Natural killer cell treated with Interleukin-12 subunit alpha and Interleukin-12 subunit beta and Interleukin-15 and Interleukin-18, amount 100 ng/mL, for 72 hours (primary cell): ENCODE measurements around the gene GRM7. TPM values are rescaled to one million over a fixed set of nuclear protein-coding genes. Genes with fewer than 3 reads are reported as not detected.

Experiments
- ATAC-seq, 2 donors: fragments of 150-1000 bp; cut with Tn5 transposase in 1 of 2; sonication (Bioruptor Pico), chemical (Tn5 transposase) in 1 of 2; 2 replicates each; pipeline ENCODE4 v1.10.0; 2021
- DNase-seq: peaks from one replicate; pipeline ENCODE4 v3.0.0; 2022; ENCODE audit warnings: low spot score
- H3K27ac Mint-ChIP-seq, 2 donors: 1 replicate in 1 of 2; 2 replicates in 1 of 2; pipeline ENCODE4 v1.8.0; 2022; ENCODE audit warnings: mixed read lengths in 2 of 2, mild to moderate bottlenecking in 1 of 2, moderate library complexity in 1 of 2
- H3K27me3 Mint-ChIP-seq, 2 donors: 1 replicate in 1 of 2; 2 replicates in 1 of 2; pipeline ENCODE4 v1.8.0; 2022; ENCODE audit warnings: mixed read lengths in 2 of 2
- H3K36me3 Mint-ChIP-seq: one replicate; pipeline ENCODE4 v1.8.0; 2022; ENCODE audit warnings: mixed read lengths
- H3K4me1 Mint-ChIP-seq, 2 donors: 1 replicate in 1 of 2; 2 replicates in 1 of 2; pipeline ENCODE4 v1.8.0; 2022; ENCODE audit warnings: low read depth in 2 of 2, mixed read lengths in 2 of 2, mild to moderate bottlenecking in 1 of 2
- H3K4me3 Mint-ChIP-seq: one replicate; pipeline ENCODE4 v1.8.0; 2022; ENCODE audit warnings: mixed read lengths
- H3K9me3 Mint-ChIP-seq: 2 replicates; pipeline ENCODE4 v1.8.0; 2022; ENCODE audit warnings: mixed read lengths
- total RNA-seq, 2 donors: library from RNA; stranded (reverse); gene quantifications; one replicate each; pipeline ENCODE4 v1.2.3, GENCODE V29; 2022

The GRM7 gene
- total RNA-seq, 2 donors from 2014 or later, result not detected

- Mint-ChIP-seq H3K9me3 (no peaks in the 10 kb centered on the region), H3K4me1 (no peaks in the 10 kb centered on the region), H3K4me3 (no peak overlapping the region), H3K27ac (no peak overlapping the region), H3K36me3 (no peaks in the 10 kb centered on the region), H3K27me3 (no peaks in the 10 kb centered on the region)
- DNase-seq (no peak), ATAC-seq (no peak)
Measured at GRCh38 chr3:7620401-7620800, 759.5 kb downstream of the GRM7 start.

DNA sequence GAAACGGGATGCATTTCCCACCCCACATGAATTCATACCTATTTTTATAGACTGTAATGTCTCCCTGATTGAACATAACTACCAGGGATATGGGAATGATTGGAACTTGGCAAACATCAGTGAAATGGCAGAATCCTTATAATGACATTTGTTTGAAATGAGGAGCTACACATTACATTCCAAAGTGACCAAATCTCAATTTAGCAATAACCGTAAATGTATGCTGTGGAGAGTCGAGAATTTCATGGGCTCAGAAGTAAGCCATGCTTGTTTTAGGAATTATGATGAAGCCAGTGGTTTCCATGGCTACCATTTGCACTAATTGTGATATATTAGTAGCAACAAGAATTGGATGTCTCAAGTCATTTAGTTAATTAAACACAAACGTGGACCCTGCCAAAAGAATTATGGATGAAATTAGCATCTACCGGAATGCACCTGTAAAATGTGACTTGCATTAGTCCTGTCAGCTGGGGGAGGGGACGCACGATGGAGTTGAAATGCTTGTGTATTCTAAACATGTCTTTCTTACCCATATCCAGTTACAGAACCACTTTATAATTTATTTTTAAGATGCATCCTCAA, 760.2 kb downstream of the GRM7 start:
- H3K36me3 Mint-ChIP-seq, result no peaks in the 10 kb centered on the region
- no peak overlapping the region for H3K4me3 Mint-ChIP-seq
- H3K27me3 Mint-ChIP-seq, result no peaks in the 10 kb centered on the region
- no peaks in the 10 kb centered on the region for H3K4me1 Mint-ChIP-seq
- no peaks in the 10 kb centered on the region for H3K9me3 Mint-ChIP-seq
- no peak overlapping the region for H3K27ac Mint-ChIP-seq
- DNase-seq (no peak), ATAC-seq (no peak)

DNA sequence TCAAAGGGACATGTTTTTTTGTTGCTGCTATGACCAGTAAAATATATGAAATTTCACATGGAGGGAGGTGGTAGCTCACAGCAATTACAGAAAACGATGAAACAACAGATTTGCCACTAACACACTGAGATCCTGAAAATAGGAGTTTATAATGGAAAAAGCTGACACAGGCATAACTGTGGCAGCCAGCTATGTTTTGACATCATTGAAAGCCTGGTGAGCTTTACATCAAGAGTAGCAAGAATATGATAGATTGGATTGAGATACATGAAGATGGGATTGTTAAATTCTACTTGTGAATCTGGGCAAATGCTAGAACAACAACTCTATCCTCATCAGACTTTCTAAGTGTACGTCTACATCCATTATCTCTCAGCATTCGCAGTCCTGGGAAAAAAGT, 760.7 kb downstream of the GRM7 start:
- H3K27ac Mint-ChIP-seq, result no peak overlapping the region
- no peaks in the 10 kb centered on the region for H3K9me3 Mint-ChIP-seq
- ATAC-seq (no peak), DNase-seq (no peak)
- no peak overlapping the region for H3K4me3 Mint-ChIP-seq
- H3K27me3 Mint-ChIP-seq, result no peaks in the 10 kb centered on the region
- no peaks in the 10 kb centered on the region for H3K4me1 Mint-ChIP-seq
- H3K36me3 Mint-ChIP-seq, result no peaks in the 10 kb centered on the region

- DNase-seq, result no peak
- Mint-ChIP-seq H3K4me3 (no peak overlapping the region), H3K9me3 (no peaks in the 10 kb centered on the region), H3K4me1 (no peaks in the 10 kb centered on the region), H3K27me3 (no peaks in the 10 kb centered on the region), H3K27ac (no peak overlapping the region), H3K36me3 (no peaks in the 10 kb centered on the region)
- ATAC-seq, result no peak
Measured at GRCh38 chr3:7625021-7625420, 764.1 kb downstream of the GRM7 start.

DNA sequence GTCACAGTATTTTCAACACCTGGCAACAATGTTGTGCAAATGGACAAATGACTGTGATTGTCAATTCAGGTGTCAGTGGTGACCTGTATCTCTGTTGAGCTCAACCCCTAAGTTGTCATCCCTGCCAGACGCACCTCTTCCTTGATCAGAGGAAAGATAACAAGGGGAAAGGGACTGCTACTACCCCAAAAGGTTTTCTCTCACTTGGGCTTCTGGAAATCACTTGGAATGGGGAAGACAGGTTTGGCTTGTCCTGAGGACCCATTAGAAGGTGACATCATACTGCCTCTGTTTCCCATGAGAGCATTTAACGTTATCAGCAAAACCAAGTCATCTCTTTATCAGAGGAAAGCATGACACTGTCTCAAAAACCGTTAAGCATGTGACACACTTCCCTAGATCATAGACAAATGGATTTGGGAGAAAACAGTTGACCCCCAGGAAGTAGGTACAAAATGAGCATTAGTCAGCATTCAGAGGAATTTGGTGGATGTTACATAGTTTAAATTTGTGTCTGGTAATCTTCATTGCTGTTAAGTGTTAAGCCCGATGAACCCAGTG, 769.5 kb downstream of the GRM7 start:
- H3K27ac Mint-ChIP-seq, result no peak overlapping the region
- DNase-seq, result no peak

GRCh38 chr3:7630925-7631324, 770.0 kb downstream of the GRM7 start:
- H3K4me3 Mint-ChIP-seq, result no peak overlapping the region
- no peak overlapping the region for H3K27ac Mint-ChIP-seq
- H3K36me3 Mint-ChIP-seq, result no peaks in the 10 kb centered on the region
- H3K9me3 Mint-ChIP-seq, result no peaks in the 10 kb centered on the region
- DNase-seq (no peak), ATAC-seq (no peak)
- H3K4me1 Mint-ChIP-seq, result no peaks in the 10 kb centered on the region
- peaks cover 0 to 3% of the 10 kb centered on the region in 2 donors for H3K27me3 Mint-ChIP-seq

More for the DNA sequence above, 769.5 kb downstream of the GRM7 start:
- Mint-ChIP-seq H3K4me3 (no peak overlapping the region), H3K36me3 (no peaks in the 10 kb centered on the region), H3K9me3 (no peaks in the 10 kb centered on the region), H3K4me1 (no peaks in the 10 kb centered on the region), H3K27me3 (peaks cover 0 to 3% of the 10 kb centered on the region in 2 donors)
- no peak for ATAC-seq

- Mint-ChIP-seq H3K9me3 (no peaks in the 10 kb centered on the region), H3K4me1 (no peaks in the 10 kb centered on the region), H3K36me3 (no peaks in the 10 kb centered on the region), H3K27me3 (peaks cover 0 to 3% of the 10 kb centered on the region in 2 donors), H3K27ac (no peak overlapping the region), H3K4me3 (no peak overlapping the region)
- no peak for DNase-seq
- ATAC-seq, result no peak
Measured at GRCh38 chr3:7632305-7632704, 771.4 kb downstream of the GRM7 start.

DNA sequence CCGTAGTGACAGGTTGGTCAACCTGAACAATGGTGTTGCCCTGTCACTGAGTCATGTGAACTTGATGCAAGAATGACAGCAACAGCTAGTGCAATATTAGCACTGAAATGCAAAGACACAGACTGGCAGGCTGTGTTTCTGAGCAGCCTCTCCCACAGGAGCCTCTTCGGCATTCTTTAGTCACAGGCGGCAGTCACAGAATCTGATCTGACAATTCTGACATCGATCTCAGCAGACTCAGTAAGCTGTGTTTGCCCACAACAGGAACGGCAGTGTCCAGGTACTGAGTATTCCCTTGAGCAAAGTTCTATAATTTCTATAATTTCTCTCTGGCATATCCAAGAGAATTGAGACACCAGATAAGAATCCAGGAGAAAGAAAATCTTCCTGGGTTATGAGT, 776.8 kb downstream of the GRM7 start:
- Mint-ChIP-seq H3K27me3 (peaks cover 0 to 3% of the 10 kb centered on the region in 2 donors), H3K9me3 (no peaks in the 10 kb centered on the region), H3K4me3 (no peak overlapping the region), H3K36me3 (no peaks in the 10 kb centered on the region), H3K4me1 (no peaks in the 10 kb centered on the region), H3K27ac (no peak overlapping the region)
- ATAC-seq (no peak), DNase-seq (no peak)

- H3K27ac Mint-ChIP-seq, result no peak overlapping the region
- no peak overlapping the region for H3K4me3 Mint-ChIP-seq
- peaks cover 0 to 2% of the 10 kb centered on the region in 2 donors for H3K27me3 Mint-ChIP-seq
- no peaks in the 10 kb centered on the region for H3K36me3 Mint-ChIP-seq
- no peaks in the 10 kb centered on the region for H3K4me1 Mint-ChIP-seq
- no peak for ATAC-seq
- no peaks in the 10 kb centered on the region for H3K9me3 Mint-ChIP-seq
- DNase-seq, result no peak
Measured at GRCh38 chr3:7638103-7638502, 777.2 kb downstream of the GRM7 start.

DNA sequence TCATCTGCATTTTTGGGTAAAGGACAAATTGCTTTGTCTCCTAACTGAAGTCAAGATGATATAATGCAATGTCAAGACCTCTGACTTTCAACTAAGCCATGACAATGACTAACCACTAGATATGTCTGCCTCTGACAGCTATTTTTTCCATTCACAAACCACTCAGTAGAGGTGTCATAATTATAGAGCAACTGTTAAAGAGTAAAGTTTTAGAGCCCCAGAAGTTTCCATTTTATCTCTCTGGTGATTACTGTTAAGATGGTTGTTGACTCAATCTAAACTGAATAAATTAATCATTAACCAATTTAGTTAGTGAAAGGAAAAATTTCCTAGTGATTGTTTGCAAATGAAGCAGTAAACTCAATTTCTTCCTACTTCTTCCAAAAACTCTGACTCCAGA, 779.9 kb downstream of the GRM7 start:
- no peaks in the 10 kb centered on the region for H3K36me3 Mint-ChIP-seq
- H3K27ac Mint-ChIP-seq, result no peak overlapping the region
- no peak overlapping the region for H3K4me3 Mint-ChIP-seq
- ATAC-seq (no peak), DNase-seq (no peak)
- H3K9me3 Mint-ChIP-seq, result no peaks in the 10 kb centered on the region
- no peaks in the 10 kb centered on the region for H3K27me3 Mint-ChIP-seq
- no peaks in the 10 kb centered on the region for H3K4me1 Mint-ChIP-seq

- DNase-seq, result no peak
- H3K4me3 Mint-ChIP-seq, result no peak overlapping the region
- H3K36me3 Mint-ChIP-seq, result no peaks in the 10 kb centered on the region
- H3K27ac Mint-ChIP-seq, result no peak overlapping the region
- ATAC-seq, result no peak
- no peaks in the 10 kb centered on the region for H3K4me1 Mint-ChIP-seq
- H3K9me3 Mint-ChIP-seq, result peaks cover 5% of the 10 kb centered on the region
- H3K27me3 Mint-ChIP-seq, result no peaks in the 10 kb centered on the region
Measured at GRCh38 chr3:7646851-7647250, 785.9 kb downstream of the GRM7 start.

- no peak for DNase-seq
- Mint-ChIP-seq H3K36me3 (no peaks in the 10 kb centered on the region), H3K4me3 (no peak overlapping the region), H3K27ac (no peak overlapping the region), H3K27me3 (no peaks in the 10 kb centered on the region), H3K4me1 (no peaks in the 10 kb centered on the region), H3K9me3 (peaks cover 5% of the 10 kb centered on the region)
- no peak for ATAC-seq
Measured at GRCh38 chr3:7650466-7650865, 789.6 kb downstream of the GRM7 start.

GRCh38 chr3:7651274-7651673, 790.4 kb downstream of the GRM7 start:
- Mint-ChIP-seq H3K27ac (no peak overlapping the region), H3K4me1 (no peaks in the 10 kb centered on the region), H3K9me3 (peaks cover 5% of the 10 kb centered on the region), H3K27me3 (no peaks in the 10 kb centered on the region), H3K4me3 (no peak overlapping the region), H3K36me3 (no peaks in the 10 kb centered on the region)
- no peak for DNase-seq
- no peak for ATAC-seq

DNA sequence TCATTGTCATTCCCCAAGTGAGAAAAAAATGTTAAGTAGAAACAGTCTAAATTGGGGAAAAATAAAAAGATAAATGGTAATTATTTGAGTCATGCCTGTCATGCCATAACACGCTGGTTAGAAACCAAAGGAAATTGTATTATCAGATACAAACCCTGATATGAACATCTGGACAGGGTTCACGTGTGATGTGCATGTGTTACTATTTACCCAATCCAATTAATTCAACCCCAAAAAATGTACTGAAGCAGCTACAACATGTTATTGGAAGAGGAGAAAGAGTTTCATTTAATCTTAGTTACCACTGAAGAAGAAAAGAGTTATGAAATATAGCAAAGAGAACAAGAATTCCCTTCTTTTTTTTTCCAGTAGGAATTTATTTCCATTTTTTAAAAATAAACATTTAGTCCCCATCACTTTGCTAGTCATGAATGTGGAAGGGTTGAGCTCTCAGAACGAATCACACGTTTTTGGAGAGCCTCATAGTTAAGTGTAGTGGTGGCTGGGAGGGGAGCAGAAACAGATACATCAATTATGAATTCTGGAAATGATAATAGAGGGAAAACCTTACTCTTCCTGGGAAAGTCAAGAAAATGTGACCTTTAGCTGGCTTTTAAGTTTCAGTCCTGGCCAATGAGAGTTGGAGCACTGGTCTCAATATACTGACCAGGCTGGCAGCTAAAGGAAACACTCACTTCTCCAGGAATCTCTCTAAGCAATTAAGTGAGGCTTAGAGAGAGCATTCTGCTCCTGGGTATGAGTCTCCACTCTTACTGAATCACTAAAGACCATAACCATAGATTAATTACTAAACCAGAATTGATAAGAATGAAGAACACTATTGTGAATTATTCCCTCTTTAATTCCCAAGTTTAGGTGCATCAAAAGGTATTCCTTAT, 796.5 kb downstream of the GRM7 start:
- H3K4me1 Mint-ChIP-seq, result no peaks in the 10 kb centered on the region
- H3K4me3 Mint-ChIP-seq, result no peak overlapping the region
- no peaks in the 10 kb centered on the region for H3K27me3 Mint-ChIP-seq
- no peaks in the 10 kb centered on the region for H3K36me3 Mint-ChIP-seq
- H3K27ac Mint-ChIP-seq, result no peak overlapping the region
- no peaks in the 10 kb centered on the region for H3K9me3 Mint-ChIP-seq
- DNase-seq, result no peak
- no peak for ATAC-seq
